Measurements from ENCODE around the gene MSANTD1.
"Not testable (repeated sequence)": the region's sequence is repeated elsewhere in the genome, so short reads cannot be mapped to it uniquely, and the experiment has no call there.

MSANTD1 gene

GRCh38 chr4:3290889-3291321 lies 41.9 kb downstream of the MSANTD1 start:
- DNase-seq (ENCODE audit: low read depth), result no peak

DNA sequence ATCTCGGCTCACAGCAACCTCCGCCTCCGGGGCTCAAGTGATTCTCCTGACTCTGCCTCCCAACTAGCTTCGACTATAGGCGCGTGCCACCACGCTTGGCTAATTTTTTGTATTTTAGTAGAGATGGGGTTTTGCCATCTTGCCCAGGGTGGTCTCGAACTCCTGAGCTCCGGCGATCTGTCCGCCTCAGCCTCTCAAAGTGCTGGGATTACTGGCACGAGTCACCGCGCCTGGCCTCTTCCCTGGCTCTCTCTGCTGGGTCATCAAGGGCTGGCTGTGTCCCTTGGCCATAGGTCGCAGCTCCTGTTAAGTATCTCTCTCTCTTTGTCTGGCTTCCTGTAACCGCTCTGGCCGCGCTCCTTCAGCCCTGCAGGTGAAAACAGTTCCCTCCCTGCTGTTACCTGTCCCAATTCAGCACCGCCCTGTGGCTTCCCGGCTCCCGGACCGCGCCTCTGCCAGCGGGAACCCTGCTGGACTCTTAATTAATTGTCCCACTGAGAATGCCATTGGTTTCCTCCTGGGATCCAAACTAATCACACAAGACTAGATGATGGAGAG lies 42.5 kb downstream of the MSANTD1 start:
- DNase-seq (ENCODE audit: low read depth), result no peak

DNA sequence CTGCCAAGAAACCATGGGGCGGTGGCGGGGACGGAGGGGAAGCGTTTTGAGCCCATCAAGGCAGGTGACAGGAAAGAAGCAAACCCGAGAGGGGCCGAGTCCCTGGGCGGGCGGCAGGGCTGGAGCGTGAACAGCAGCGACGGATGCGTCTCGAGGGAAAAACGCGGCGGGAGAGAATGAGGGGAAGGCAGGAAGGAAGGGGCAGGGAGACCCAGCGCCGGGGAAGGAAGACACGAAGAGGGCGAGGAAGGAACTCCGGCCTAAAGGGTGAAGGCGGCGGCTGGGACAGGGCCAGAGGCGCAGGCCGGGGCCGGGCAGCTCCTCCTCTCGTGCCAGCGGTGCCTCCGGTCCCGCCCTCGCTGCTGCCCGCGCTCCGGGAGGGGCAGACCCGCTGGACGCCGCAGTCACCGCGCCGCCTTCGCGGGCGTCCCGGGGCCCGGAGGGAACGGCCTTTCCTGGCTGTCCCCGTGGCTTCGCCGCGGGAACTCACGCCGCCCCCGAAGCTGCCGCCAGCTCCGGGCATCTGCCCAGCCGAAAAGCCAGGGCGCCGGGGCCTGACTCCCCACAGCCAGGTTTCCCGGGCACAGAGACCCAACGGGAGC lies 43.1 kb downstream of the MSANTD1 start:
- no peak for DNase-seq (ENCODE audit: low read depth)

DNA sequence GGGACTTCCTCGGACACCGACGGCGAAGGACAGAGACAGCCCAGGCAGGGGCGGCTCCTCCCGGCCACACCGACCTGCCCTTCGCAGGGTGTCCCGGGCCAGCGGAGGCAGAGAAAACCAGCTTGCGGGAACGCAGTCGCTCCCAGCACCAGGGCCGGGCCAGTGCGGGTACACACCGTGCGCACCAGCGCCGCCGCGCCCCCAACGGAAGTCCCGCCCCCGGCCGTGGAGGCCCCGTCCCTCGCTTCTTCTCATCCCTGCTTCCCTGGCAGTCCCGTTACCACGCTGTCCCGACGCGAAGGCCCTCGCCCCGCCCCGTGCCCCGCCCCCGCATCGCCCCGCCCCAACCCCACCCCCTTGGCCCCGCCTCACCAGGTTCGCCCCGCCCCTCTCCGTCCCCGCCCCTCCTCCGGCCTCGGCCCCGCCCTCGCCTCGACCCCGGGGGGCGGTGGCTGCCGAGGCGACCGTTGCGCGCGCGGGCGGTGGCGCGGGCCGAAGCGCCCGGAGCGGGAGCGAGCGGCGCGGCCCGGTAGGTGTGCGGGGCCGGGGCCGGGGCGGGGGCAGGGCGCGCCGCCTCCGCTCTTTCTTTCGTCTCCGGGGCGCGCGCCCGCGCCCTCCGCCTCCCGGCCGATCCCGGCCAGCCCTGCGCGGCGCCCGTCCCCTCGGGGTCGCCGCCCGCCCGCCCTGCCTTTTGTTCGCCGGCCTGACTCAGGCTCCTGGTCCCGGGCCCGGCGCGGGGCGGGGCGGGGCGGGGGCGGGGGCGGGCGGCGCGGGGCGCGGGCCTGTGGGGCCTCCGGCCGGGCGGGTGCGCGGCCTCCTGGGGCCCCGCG lies 43.8 kb downstream of the MSANTD1 start, which contains the start of gene RGS12:
TSS of gene RGS12 (plus strand) at position 451 of the 830 bp plus-strand sequence. CDS start 23,150 bp downstream, outside the sequence.
- peak; percentile 83 for DNase-seq (ENCODE audit: low read depth)

- no peak for DNase-seq (ENCODE audit: low read depth)
These were observed 44.7 kb downstream of the MSANTD1 start for GRCh38 chr4:3293401-3294391.

- no peak for DNase-seq (ENCODE audit: low read depth)
These were observed 45.7 kb downstream of the MSANTD1 start for GRCh38 chr4:3294401-3295241.

DNA sequence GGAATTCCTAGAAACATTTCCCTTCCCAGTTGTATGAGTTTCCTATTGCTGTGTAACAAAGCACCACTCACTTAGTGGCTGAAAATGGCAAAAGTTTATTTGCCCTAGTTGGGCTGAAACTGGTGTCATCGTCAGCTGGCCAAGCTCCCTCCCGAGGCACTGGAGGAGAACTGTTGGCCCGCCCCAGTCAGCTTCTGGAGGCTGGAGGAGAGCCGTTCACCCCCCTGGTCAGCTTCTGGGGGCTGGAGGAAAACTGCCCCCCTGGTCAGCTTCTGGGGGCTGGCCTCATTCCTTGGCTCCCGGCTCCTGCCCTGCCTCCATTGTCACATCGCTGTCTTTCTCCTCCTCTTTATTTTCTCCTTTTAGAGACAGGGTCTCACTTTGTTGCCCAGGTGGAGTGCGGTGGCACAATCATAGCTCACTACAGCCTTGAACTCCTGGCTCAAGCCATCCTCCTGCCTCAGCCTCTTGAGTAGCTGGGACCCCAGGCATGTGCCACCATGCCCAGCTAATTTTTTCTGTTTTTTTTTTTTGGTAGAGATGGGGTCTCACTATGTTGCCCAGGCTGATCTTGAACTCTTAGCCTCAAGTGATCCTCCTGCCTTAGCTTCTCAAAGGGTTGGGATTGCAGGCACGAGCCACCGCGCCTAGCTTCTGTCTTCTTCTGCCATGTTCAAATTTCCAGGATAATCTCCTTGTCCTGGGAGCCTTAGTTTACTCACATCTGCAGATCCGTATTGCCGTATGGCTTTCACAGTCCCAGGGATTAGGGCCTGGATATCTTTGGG lies 47.1 kb downstream of the MSANTD1 start:
- DNase-seq (ENCODE audit: low read depth), result no peak

DNA sequence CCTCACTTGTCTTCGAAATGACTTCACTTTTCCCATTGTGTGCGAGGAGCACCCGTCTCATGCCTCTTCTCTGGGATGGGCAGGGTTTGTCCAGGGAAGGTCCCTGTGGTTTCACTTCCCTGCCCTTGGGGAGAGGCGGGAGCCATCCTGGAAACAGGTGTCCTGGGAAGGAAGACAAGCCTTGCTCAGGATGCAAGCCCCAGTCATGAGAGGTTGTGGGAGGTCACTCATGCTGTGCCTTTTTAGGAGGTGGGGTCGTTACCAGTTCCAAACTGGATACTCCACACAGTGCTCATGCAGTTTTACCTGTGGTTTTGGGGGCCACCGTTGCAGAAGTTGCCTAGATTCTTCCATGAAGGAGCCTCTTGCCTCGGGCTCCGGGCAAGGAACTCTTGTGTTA lies 47.7 kb downstream of the MSANTD1 start:
- no peak for DNase-seq (ENCODE audit: low read depth)

DNA sequence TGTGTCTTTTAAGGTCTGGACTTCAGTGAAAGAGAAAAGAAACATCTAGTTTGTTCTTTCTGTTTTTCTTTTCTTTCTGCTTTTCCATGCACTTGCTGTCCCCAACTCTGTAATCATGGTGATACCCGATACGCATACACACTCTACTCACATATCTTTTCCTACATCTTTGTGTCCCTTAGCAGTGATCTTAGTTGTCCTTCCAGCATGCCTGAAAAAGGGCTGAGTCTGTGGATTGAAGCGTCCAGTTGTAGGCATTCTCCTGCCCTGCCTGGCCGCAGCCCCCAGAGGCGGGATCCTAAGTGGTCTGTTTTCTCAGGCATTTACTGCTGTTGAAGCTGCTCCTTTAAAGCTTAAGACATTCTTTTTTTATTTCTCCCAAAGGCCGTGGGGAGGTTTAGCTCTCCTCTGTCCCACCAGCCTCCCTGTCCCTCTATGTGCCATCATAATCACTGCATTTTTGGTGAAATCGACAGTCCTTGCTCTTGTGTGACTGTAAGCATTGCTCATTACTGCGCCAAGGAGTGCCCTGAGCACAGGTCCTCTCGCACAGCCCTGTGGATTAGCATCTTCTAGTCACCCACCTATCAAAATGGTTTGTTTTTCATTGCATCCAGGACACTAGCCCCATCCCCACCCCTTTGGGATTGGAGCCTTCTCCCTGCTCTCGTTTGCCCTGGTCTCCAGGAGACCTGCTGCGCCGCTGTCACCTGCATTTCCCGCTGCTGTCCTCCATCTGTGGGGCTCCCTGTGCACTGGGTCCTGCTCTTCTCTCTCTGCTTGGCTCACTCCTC lies 48.3 kb downstream of the MSANTD1 start:
- DNase-seq (ENCODE audit: low read depth), result no peak

- DNase-seq (ENCODE audit: low read depth), result no peak
These were observed 50.4 kb downstream of the MSANTD1 start for GRCh38 chr4:3299122-3299975.

DNA sequence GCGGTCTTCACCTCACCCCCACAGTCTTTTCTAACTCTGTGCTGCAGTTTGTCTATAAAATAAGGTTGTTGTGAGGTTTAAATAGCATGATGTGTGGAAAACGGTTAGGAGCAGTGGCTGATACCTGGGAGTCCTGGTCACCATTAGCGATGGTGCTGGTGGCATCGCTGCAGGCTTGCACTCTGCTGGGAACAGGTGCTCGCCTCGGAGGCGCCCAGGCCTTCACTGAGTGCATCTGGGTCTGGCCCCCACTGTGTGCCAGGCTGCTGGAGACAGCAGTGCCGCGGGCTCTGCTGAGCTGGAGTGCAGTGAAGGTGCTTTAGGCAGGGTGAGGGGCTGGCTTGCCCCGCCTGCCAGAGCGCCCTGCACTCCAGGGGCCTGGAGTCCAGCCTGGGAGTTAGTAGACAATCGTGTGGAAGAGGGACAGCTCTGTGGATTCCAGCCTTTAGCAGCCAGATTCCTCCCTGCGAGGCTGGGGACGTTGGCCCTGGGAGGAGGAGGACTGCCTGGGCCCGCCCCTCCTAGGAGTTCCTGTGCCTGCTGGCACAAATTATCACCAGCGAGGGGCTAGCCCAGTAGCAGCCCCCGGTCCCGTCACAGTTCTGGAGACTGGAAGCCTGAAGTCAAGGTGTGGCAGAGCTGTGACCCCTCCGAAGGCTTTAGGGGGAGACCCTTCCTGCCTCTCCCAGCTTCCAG lies 51.2 kb downstream of the MSANTD1 start:
- DNase-seq (ENCODE audit: low read depth), result no peak

DNA sequence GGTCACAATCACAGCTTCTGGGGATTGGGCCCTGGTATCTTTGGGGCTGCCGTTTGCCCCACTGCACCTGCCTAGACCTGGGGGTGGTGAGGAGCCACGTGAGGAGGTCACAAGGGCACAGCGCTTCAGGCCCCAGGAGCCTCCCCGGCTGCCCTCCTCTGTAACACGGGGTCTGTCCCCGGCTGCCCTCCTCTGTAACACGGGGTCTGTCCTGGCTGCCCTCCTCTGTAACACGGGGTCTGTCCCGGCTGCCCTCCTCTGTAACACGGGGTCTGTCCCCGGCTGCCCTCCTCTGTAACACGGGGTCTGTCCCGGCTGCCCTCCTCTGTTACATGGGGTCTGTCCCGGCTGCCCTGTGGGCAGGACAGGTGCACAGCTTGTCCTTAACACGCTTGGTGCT lies 51.9 kb downstream of the MSANTD1 start:
- not testable (repeated sequence) for DNase-seq (ENCODE audit: low read depth)

DNA sequence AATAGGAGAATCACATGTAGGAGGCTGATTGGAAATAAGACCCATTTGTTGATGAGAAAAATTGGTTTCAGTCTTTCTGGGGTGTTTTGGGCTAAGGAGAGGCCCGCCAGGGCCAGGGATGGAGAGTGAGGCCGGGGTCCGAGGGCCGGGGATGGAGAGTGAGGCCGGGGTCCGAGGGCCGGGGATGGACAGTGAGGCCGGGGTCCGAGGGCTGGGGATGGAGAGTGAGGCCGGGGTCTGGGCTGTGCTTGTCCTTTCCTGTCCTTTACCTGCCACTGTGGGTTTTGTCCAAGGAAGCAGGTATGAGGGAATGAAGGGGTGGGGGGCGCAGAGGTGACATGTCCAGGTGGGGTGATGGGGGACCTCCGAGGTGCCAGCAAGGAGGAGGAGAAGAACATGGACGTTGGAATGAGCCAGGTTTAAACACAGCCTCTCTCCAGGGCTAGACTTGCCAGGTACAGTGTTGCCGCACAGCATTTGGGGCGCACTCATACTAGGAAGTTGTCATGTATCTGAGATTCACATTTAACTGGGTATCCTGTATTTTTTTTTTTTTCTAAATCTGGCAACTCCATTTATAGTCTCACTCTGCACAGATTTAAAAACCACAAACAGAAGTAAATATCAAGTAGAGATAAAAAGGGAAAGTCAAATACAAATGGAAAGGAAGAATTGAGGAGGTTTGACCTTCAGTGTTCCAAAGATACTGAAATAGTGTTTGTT lies 52.7 kb downstream of the MSANTD1 start:
- DNase-seq (ENCODE audit: low read depth), result no peak

GRCh38 chr4:3302173-3302785 lies 53.3 kb downstream of the MSANTD1 start:
- DNase-seq (ENCODE audit: low read depth), result peak; percentile 55

GRCh38 chr4:3302786-3303564 lies 54.0 kb downstream of the MSANTD1 start:
- no peak for DNase-seq (ENCODE audit: low read depth)

DNA sequence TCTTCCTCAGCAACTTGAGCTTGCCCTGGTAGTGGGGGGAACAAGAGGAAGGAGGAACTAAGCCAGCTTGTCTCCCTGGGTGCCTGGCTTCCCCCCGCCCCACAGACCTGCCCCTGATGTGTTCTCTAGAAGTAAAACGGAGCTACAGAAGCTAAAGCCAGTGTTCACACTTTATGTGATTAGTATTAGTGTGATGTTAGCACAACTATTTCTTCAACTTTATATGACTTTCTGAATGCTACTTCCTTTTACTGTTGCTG lies 54.5 kb downstream of the MSANTD1 start:
- no peak for DNase-seq (ENCODE audit: low read depth)

Data from activated T-cell treated with anti-CD3 and anti-CD28 coated beads for 24 hours (primary cell).